BE2C (cell line): ENCODE measurements around the gene FAM217B.
A peak's percentile ranks its signal among the peaks of the same experiment; 100 is the strongest.

ENCODE experiments used
- DNase-seq: peaks from one replicate; pipeline ENCODE4 v3.0.0-alpha.2; 2020
- H3K27me3 ChIP-seq: fragments of 250-450 bp; sonication (Bioruptor Pico); 2 replicates; pipeline ENCODE4 v1.5.1; 2020; ENCODE audit warnings: mild to moderate bottlenecking
- H3K36me3 ChIP-seq: fragments of 250-450 bp; sonication (Bioruptor Pico); 2 replicates; pipeline ENCODE4 v1.5.1; 2020; ENCODE audit warnings: mild to moderate bottlenecking
- H3K4me1 ChIP-seq: fragments of 250-450 bp; sonication (Bioruptor Pico); 2 replicates; pipeline ENCODE4 v1.5.1; 2020
- H3K4me3 ChIP-seq: 2 replicates; pipeline ENCODE4 v1.5.1; 2011; ENCODE audit warnings: low read depth, low read length
- H3K9me3 ChIP-seq: fragments of 250-450 bp; sonication (Bioruptor Pico); 2 replicates; pipeline ENCODE4 v1.5.1; 2020
- CTCF ChIP-seq: IDR thresholded peaks from 2 replicates; pipeline ENCODE4 v1.5.1; 2012; ENCODE audit warnings: mild to moderate bottlenecking, low read depth, low read length

FAM217B gene

GRCh38 chr20:59935457-59936185 lies 4.6 kb upstream of the FAM217B start:
- Histone ChIP-seq H3K4me3 (no peak overlapping the region), H3K9me3 (no peaks in the 10 kb centered on the region), H3K36me3 (no peaks in the 10 kb centered on the region), H3K27me3 (no peaks in the 10 kb centered on the region), H3K4me1 (no peaks in the 10 kb centered on the region)
- TF ChIP-seq CTCF: no peak
- no peak for DNase-seq

- no peak overlapping the region for H3K4me3 ChIP-seq
- no peak for TF ChIP-seq CTCF
- H3K27me3 ChIP-seq: no peaks in the 10 kb centered on the region
- no peak for DNase-seq
- no peaks in the 10 kb centered on the region for H3K4me1 ChIP-seq
- no peaks in the 10 kb centered on the region for H3K36me3 ChIP-seq
- no peaks in the 10 kb centered on the region for H3K9me3 ChIP-seq
Measured at GRCh38 chr20:59936409-59936808, 3.8 kb upstream of the FAM217B start.

GRCh38 chr20:59937150-59937549 lies 3.0 kb upstream of the FAM217B start:
- no peak for DNase-seq
- TF ChIP-seq CTCF: no peak
- H3K4me3 ChIP-seq: no peak overlapping the region
- no peaks in the 10 kb centered on the region for H3K9me3 ChIP-seq
- peaks cover 2% of the 10 kb centered on the region; the same call in 1 of the 2 replicates for H3K36me3 ChIP-seq
- no peaks in the 10 kb centered on the region for H3K27me3 ChIP-seq
- H3K4me1 ChIP-seq: no peaks in the 10 kb centered on the region

GRCh38 chr20:59938221-59938620 lies 2.0 kb upstream of the FAM217B start:
- Histone ChIP-seq H3K36me3 (peaks cover 4% of the 10 kb centered on the region; the same call in 1 of the 2 replicates), H3K9me3 (no peaks in the 10 kb centered on the region), H3K4me1 (no peaks in the 10 kb centered on the region), H3K4me3 (no peak overlapping the region), H3K27me3 (no peaks in the 10 kb centered on the region)
- DNase-seq: no peak
- no peak for TF ChIP-seq CTCF

GRCh38 chr20:59938696-59939051 lies 1.5 kb upstream of the FAM217B start:
- DNase-seq: no peak
- no peak for TF ChIP-seq CTCF
- no peaks in the 10 kb centered on the region for H3K27me3 ChIP-seq

GRCh38 chr20:59939052-59939878 lies 924 bp upstream of the FAM217B start:
- peaks cover 5% of the 10 kb centered on the region; the same call in 1 of the 2 replicates for H3K36me3 ChIP-seq
- H3K4me3 ChIP-seq: peak overlapping the region; percentile 63
- no peaks in the 10 kb centered on the region for H3K9me3 ChIP-seq
- no peak for DNase-seq
- no peaks in the 10 kb centered on the region for H3K27me3 ChIP-seq
- no peaks in the 10 kb centered on the region for H3K4me1 ChIP-seq
- no peak for TF ChIP-seq CTCF

More at GRCh38 chr20:59938696-59939051, 1.5 kb upstream of the FAM217B start:
- Histone ChIP-seq H3K9me3 (no peaks in the 10 kb centered on the region), H3K36me3 (peaks cover 4% of the 10 kb centered on the region; the same call in 1 of the 2 replicates), H3K4me1 (no peaks in the 10 kb centered on the region), H3K4me3 (no peak overlapping the region)
